SKM-1 (cell line): ENCODE data around the gene SLC19A2.

ENCODE experiments used
- DNase-seq: peaks from one replicate; lab custom pipeline; 2025; ENCODE audit not compliant: unreplicated experiment; lab: John Stamatoyannopoulos, UW

SLC19A2 gene

GRCh38 chr1:169475806-169476387 lies 9.8 kb downstream of the SLC19A2 start:
- DNase-seq: no peak

- no peak for DNase-seq
These were observed 11.3 kb downstream of the SLC19A2 start for GRCh38 chr1:169474302-169474995.

GRCh38 chr1:169473347-169473746 lies 12.4 kb downstream of the SLC19A2 start:
- DNase-seq: no peak

GRCh38 chr1:169472738-169473137 lies 13.0 kb downstream of the SLC19A2 start:
- no peak for DNase-seq

- DNase-seq: no peak
These were observed 16.8 kb downstream of the SLC19A2 start for GRCh38 chr1:169468982-169469381.

- no peak for DNase-seq
These were observed 19.2 kb downstream of the SLC19A2 start for GRCh38 chr1:169466259-169467230.

- no peak for DNase-seq
These were observed 20.5 kb downstream of the SLC19A2 start for GRCh38 chr1:169465281-169465680.

GRCh38 chr1:169462385-169462784 lies 23.4 kb downstream of the SLC19A2 start:
- no peak for DNase-seq

- DNase-seq: no peak
These were observed 24.2 kb downstream of the SLC19A2 start for GRCh38 chr1:169461390-169462000.

- no peak for DNase-seq
These were observed 25.4 kb downstream of the SLC19A2 start for GRCh38 chr1:169460191-169460833.

- DNase-seq: no peak
These were observed 28.3 kb downstream of the SLC19A2 start for GRCh38 chr1:169457443-169457842.

GRCh38 chr1:169456029-169456428 lies 29.7 kb downstream of the SLC19A2 start:
- no peak for DNase-seq

GRCh38 chr1:169452921-169453320 lies 32.8 kb downstream of the SLC19A2 start:
- DNase-seq: no peak

- DNase-seq: no peak
These were observed 34.4 kb downstream of the SLC19A2 start for GRCh38 chr1:169451218-169451824.

GRCh38 chr1:169443923-169444322 lies 41.8 kb downstream of the SLC19A2 start:
- no peak for DNase-seq

GRCh38 chr1:169427081-169427641 lies 58.6 kb downstream of the SLC19A2 start, which contains the start of gene CCDC181:
CCDC181 (minus strand) TSS chr1:169427474; CDS start chr1:169424927, 2,547 bp downstream.
- DNase-seq: no peak

GRCh38 chr1:169426174-169426705 lies 59.5 kb downstream of the SLC19A2 start:
- no peak for DNase-seq

GRCh38 chr1:169421309-169421708 lies 64.4 kb downstream of the SLC19A2 start:
- DNase-seq: no peak

- no peak for DNase-seq
These were observed 70.8 kb downstream of the SLC19A2 start for GRCh38 chr1:169414952-169415351.
